Lung microvascular endothelial cell (primary cell): Measurements from ENCODE around the gene NR4A3. TPM values are rescaled to one million over a fixed set of nuclear protein-coding genes. Genes with fewer than 3 reads are reported as not detected.
"Not testable (repeated sequence)": the region's sequence is repeated elsewhere in the genome, so short reads cannot be mapped to it uniquely, and the experiment has no call there.

Source experiments
- DNase-seq, 2 donors: peaks; one replicate each; pipeline versions ENCODE4 v3.0.0 to v3.0.0-alpha.2; 2010; ENCODE audit warnings: low read depth in 2 of 2
- total RNA-seq: library from RNA; depleted of rRNA; stranded (reverse); fragments of >200 nt; gene quantifications from 2 replicates; pipeline ENCODE4 v1.2.1, GENCODE V29; 2014

Gene NR4A3
- total RNA-seq, 1 donor from 2014 or later = under 0.01 TPM

DNA sequence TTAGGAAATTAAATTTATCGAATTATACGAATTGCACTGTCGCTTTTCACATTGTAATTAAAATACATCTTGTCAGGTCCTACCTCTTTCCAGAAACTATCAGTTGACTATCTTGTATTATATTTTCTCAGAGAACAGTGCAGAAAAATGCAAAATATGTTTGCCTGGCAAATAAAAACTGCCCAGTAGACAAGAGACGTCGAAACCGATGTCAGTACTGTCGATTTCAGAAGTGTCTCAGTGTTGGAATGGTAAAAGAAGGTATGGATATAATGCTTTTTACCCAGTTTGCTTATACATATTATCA lies 10.8 kb downstream of the NR4A3 start:
- no peak for DNase-seq

GRCh38 chr9:99833735-99834134 lies 12.1 kb downstream of the NR4A3 start:
- peak in 1 of 2 donors; percentile 20 for DNase-seq

GRCh38 chr9:99834474-99834873 lies 12.8 kb downstream of the NR4A3 start:
- DNase-seq = no peak

DNA sequence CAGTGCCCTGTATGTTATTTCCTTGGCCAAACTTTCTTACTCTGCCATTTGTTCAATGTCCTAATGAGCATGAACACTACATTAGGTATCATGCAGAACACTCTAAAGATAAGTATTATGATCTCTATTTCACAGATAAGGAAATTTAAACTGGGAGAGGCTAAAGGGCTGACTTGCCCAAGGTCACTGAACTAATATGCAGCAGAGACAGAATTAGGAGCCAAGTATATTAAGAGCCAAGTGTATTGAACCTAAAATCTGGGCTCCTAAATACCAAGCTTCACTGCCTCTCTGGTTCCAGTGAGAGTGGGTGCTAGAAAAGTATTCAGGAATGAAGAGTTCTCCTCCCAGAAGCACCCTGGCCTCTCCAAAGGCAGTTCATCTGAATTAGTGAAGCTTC lies 13.5 kb downstream of the NR4A3 start:
- no peak for DNase-seq

DNA sequence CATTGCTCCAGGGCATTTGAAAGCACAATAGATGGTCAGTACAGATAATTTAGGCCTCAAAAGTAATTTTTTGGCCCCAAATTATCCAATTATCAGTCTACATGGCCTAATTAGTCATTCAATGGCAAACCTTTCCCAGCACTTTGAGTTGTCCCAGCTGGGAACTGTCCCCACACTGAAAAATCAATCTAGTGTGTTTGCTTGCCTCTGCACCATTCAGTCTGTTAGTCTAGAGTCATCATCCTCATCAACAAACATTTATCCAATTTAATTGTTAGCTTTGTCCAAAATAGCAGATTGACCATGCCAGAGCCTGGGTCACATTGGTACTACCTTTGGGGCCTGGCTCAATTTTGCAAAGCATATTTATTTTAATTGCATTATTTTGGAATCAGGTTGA lies 13.9 kb downstream of the NR4A3 start:
- no peak for DNase-seq

- no peak for DNase-seq
Measured at GRCh38 chr9:99840072-99840471, 18.4 kb downstream of the NR4A3 start.

DNA sequence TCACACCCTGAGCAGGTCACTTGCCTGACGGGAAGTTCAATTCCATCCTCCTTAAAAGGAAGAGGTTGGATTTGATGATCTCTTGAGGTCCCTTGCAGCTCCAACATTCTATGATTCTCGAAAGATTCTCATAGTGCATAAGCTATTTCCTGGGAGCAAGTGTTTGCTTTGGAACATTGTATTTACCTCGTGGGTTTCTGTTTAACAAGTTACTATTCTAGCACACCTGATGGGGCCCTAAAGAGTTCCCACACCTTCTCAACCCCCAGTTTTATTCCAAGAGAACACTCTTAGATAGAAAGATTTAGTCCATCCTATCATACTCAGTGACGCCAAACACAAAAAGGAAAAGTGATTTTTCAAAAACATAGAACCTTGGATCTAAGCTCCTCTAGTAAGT lies 23.4 kb downstream of the NR4A3 start:
- DNase-seq = no peak

- no peak for DNase-seq
Measured at GRCh38 chr9:99848447-99848846, 26.8 kb downstream of the NR4A3 start.

DNA sequence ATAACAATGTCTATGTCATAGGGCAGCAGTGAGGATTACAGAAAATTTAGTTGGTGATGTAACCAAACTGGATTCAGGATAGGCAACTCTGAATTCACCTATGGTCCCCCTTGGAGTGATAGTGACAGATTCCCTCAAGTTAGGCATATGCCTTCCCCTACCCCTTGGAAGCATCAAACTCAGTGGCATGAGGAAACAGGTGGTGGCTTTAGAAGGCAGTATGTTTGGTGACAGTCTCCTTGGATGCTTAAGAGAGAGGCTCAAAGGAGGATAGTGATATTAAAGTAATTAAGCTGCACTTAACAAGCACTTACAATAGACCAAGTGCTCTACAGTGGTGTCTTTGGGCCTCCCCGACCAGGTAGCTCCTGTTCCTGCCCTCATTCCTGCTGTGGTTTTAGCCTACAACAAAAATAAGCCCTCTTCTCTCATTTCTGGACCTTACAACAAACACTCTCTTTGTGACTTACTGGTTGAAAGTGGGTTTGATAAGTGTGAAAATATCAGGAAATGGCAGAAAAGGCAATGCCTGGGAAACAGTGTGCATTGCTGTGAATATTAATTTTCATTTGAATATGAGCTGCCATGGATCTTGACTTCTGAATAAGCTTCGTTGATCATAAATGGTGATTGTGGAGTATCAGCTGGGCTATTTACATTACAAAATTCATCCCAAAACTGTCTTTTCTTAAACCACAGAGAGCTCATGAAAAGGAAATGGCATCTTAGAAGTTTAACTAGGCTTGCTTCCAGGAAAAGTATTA lies 29.2 kb downstream of the NR4A3 start:
- DNase-seq = no peak

GRCh38 chr9:99851500-99851822 lies 29.8 kb downstream of the NR4A3 start:
- no peak for DNase-seq

DNA sequence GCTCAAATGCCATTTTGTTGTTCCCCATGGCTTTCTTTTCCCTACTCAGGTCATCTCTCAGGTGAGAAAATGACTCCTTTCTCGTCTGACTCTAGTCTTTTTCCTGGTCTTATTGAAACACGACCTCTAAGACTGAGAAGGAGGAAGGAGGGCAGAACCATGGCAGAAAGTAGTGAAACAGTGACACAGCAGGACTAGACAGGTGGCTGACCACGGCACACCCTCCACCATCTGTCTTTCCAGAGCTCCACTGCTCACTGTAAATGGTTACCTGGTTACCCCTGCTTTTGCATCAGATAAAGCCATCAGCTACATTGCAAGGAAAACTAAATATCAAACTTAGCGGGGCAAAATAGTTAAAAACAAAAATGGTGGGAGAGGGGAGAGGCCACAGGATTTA lies 30.9 kb downstream of the NR4A3 start:
- no peak for DNase-seq

DNA sequence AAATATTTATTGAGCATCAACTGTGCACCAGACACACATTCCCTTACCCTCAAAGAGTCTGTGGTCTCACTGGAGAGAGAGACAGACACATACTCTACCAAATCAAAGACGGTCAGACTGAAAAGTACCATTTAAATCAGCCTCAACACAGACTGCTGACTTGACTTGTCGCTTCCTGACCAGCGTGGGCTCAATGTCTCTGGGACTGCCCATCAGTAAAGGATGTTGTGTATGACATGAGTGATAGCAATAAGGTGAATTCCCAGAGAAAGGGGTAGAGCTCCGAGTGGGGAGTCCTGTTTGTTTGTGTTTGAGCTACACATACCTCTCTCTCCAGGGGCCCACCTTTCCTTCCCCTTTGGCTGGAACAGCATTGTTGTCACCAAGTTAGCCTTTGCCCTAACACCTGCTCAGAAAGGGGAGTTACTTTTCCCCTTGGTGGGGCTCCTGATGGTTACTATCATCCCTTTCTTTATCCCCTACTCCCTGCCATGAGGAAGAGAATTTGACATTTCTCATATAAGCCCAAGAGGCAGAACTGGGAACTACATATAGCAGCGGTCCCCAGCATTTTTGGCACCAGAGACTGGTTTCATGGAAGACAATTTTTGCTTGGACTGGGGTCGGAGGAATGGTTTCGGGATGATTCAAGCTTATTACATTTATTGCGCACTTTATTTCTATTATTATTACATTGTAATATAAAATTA lies 33.9 kb downstream of the NR4A3 start:
- DNase-seq = no peak

DNA sequence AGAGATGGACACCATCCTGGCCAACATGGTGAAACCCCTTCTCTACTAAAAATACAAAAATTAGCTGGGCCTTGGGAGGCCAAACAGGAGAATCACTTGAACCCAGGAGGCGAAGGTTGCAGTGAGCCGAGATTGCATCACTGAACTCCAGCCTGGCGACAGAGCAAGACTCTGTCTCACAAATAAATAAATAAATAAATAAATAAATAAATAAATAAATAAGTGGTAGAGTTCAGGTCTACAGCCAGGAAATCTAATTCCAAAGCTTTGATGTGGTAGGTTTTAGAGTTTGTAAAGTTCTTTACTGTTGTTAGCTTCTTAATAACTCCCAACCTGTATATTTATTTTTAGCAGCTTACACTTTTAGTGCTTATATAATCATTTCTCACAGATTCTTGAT lies 35.9 kb downstream of the NR4A3 start:
- DNase-seq = not testable (repeated sequence)

- no peak for DNase-seq
Measured at GRCh38 chr9:99858087-99858486, 36.4 kb downstream of the NR4A3 start.

GRCh38 chr9:99859243-99859980 lies 37.7 kb downstream of the NR4A3 start:
- peak in 1 of 2 donors; percentile 41 for DNase-seq

GRCh38 chr9:99860266-99860665 lies 38.6 kb downstream of the NR4A3 start:
- peak in 1 of 2 donors; percentile 39 for DNase-seq

DNA sequence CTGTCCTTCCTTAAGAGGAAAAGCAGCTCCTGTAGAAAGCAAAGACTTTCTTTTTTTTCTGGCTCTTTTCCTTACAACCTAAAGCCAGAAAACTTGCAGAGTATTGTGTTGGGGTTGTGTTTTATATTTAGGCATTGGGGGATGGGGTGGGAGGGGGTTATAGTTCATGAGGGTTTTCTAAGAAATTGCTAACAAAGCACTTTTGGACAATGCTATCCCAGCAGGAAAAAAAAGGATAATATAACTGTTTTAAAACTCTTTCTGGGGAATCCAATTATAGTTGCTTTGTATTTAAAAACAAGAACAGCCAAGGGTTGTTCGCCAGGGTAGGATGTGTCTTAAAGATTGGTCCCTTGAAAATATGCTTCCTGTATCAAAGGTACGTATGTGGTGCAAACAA lies 42.3 kb downstream of the NR4A3 start:
- no peak for DNase-seq

GRCh38 chr9:99866398-99866797 lies 44.7 kb downstream of the NR4A3 start:
- DNase-seq = no peak

DNA sequence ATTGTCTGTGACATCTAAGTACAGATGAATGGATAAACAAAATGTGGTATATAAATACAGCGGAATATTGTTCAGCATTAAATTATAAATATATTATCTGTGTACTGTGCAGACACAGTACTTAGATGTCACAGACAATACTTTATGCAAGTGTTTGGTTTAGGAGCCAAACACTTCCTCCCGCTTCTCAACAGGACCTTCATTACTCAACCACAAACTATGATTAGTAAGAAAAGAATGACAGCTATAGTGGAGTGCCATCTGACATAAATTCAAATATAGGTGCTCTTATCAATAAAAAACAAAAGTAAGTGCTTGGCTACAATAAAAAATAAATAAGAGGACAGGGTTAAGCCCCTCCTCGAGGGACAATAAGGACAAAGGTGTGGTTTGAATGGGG lies 45.9 kb downstream of the NR4A3 start:
- no peak for DNase-seq

GRCh38 chr9:99867968-99868367 lies 46.3 kb downstream of the NR4A3 start:
- DNase-seq = no peak

- peak in 1 of 2 donors; percentile 17 for DNase-seq
Measured at GRCh38 chr9:99868845-99869244, 47.2 kb downstream of the NR4A3 start.

- peak in 1 of 2 donors; percentile 2 for DNase-seq
Measured at GRCh38 chr9:99870126-99870525, 48.4 kb downstream of the NR4A3 start.

DNA sequence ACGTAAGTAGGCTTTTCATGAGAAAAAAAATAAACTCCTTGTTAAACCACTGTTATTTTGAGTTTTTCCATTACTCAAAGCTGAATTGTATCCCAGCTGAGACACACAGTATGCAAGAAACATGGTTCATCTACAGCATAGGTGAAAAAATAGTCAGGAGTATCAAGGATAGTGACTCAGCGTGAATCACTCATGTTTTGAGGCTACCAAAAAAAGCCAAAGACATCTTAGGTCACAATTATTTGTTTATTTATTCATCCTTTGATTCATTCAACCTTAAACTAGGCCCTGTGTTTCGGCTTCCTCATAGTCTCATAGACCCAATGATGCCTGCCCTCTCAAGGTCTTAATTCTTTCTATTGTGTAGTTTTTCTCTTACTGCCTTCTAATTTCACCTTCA lies 51.8 kb downstream of the NR4A3 start:
- peak in 1 of 2 donors; percentile 7 for DNase-seq
